ENCODE data around the gene CYP2E1. TPM values are rescaled to one million over a fixed set of nuclear protein-coding genes. Genes with fewer than 3 reads are reported as not detected.
A peak's percentile ranks its signal among the peaks of the same experiment; 100 is the strongest.

Gene CYP2E1
- total and polyA plus RNA-seq, 2 of the 13 experiments (the other 11 are each of a cell fraction or from before 2014, with no cell fraction given) = 0.27 to 0.63 TPM

DNA sequence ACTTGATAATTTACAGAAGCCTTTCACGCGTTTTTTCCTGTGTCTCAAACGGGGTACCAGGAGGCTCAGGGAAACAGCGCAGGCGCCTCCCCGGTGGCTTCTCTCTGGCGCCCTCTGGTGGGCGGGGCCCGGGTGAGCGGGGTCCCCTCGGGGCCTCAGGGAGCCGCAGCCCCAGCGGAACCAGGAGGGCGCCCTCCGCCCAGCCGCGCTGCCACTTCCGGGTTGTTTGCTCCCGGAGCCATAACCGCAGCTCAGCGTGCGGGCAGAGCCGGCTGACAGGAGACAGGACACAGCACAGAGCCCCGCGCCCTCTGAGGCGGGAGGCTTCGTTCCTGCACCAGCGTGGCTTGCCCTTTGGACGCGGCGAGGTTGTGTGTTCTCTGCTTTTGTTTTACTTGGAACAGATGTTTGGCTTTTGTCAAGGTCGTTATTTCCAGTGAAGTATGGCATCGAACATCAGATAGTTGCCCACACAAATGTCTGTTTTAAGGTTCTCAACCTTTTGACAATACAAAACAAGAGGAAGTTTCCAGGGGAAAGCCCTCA is 6.9 kb upstream of the CYP2E1 start (continued):
- TF ChIP-seq ZNF547 (CRISPR knock-in tag; IDR thresholded peaks at IDR 0.05) (peak; percentile 41; the same call in 1 of the 2 replicates), RXRA (CRISPR knock-in tag; IDR thresholded peaks at IDR 0.05) (peak; percentile 75; the same call in 1 of the 2 replicates), EHMT2 (IDR thresholded peaks at IDR 0.05; ENCODE audit: borderline replicate concordance, low read depth, low read length) (0 out of 2 replicates have a peak, but pooled peaks have one; percentile 43), ZNF451 (CRISPR knock-in tag; IDR thresholded peaks at IDR 0.05) (0 out of 2 replicates have a peak, but pooled peaks have one; percentile 32), SP4 (CRISPR knock-in tag; IDR thresholded peaks at IDR 0.05) (peak; percentile 35; the same call in 1 of the 2 replicates), ASH2L (IDR thresholded peaks at IDR 0.05; ENCODE audit: insufficient read length, low read depth, low read length) (peak; percentile 56), CREB1 (IDR thresholded peaks at IDR 0.05) (0 out of 2 replicates have a peak, but pooled peaks have one; percentile 33), CREB1 (CRISPR knock-in tag; IDR thresholded peaks at IDR 0.05) (no peak), ZNF205 (CRISPR knock-in tag; IDR thresholded peaks at IDR 0.05) (0 out of 2 replicates have a peak, but pooled peaks have one; percentile 32), DMAP1 (CRISPR knock-in tag; IDR thresholded peaks at IDR 0.05) (peak; percentile 60; the same call in 1 of the 2 replicates), ZNF430 (CRISPR knock-in tag; IDR thresholded peaks at IDR 0.05) (peak; percentile 72; the same call in 1 of the 2 replicates)
- TF ChIP-seq, protein P1, sequence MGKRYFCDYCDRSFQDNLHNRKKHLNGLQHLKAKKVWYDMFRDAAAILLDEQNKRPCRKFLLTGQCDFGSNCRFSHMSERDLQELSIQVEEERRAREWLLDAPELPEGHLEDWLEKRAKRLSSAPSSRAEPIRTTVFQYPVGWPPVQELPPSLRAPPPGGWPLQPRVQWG (CRISPR knock-in tag; IDR thresholded peaks at IDR 0.05; ENCODE audit: borderline replicate concordance, low read depth) = no peak

DNA sequence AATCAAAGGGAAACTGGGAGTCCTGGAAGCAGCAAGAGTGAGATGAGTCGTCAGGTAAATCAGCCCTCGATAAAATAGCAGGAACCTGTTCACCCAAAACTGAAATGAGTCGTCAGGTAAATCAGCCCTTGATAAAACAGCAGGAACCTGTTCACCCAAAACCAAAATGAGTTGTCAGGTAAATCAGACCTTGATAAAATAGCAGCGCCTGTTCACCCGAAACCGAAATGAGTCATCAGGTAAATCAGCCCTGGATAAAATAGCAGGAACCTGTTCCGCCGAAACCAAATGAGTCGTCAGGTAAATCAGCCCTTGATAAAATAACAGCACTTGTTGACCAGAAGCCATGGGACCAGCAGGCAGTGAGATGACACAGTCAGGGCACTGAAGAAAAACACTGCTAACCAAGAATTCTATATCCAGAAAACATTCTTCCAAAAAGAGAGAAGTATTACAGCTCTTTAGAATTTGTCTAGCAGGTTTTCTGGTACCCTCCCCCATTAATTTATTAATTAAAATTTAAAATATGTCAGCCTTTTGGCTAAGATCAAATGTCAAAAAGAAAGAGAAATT is 3.4 kb upstream of the CYP2E1 start:
- Histone ChIP-seq H3K9ac (ENCODE audit: insufficient read depth, low read depth, low read length) (no peak overlapping the region), H3K36me3 (replicated peaks in 1 of 2; ENCODE audit: control insufficient read depth in 1 of 2, insufficient read depth in 2 of 2, low read length in 2 of 2) (no peaks in the 10 kb centered on the region), H2AFZ (ENCODE audit: low read length) (no peak overlapping the region), H3K27ac (ENCODE audit: extremely low read length, insufficient read depth, low read length) (no peak overlapping the region), H3K4me2 (ENCODE audit: low read depth, low read length) (no peak overlapping the region), H3K27me3 (ENCODE audit: control insufficient read depth in 1 of 2, insufficient read depth in 2 of 2, low read length in 2 of 2) (peaks cover 4 to 33% of the 10 kb centered on the region in 2 experiments), H3K4me3 (replicated peaks in 1 of 3; ENCODE audit: insufficient read depth in 1 of 3, low read depth in 2 of 3, low read length in 3 of 3) (no peak overlapping the region), H4K20me1 (ENCODE audit: insufficient read depth, low read length) (no peaks in the 10 kb centered on the region), H3K79me2 (ENCODE audit: insufficient read depth, low read length) (no peaks in the 10 kb centered on the region), H3K9me3 (ENCODE audit: low read length) (peaks cover 13% of the 10 kb centered on the region), H3K4me1 (ENCODE audit: insufficient read depth, low read length) (peaks cover 22% of the 10 kb centered on the region)
- FAIRE-seq (no peak), ATAC-seq (no peak), DNase-seq (ENCODE audit: low spot score) (no peak)
- intact Hi-C loops (cut with micrococcal nuclease; ENCODE audit: unreplicated experiment) (loop anchor here (5.0 kb wide), 1 partner anchor 46 kb away; no protein-coding TSS in a partner anchor), in situ Hi-C loops (cut with HindIII; ENCODE audit: extremely low pct_ligation_motif_present, low pct_unique_long_range_greater_than_20kb) (no loop called here)
- no TSS peak for BruUV-seq (replicated peaks)
- POLR2A ChIA-PET = no interaction called here
- CTCF ChIA-PET (ENCODE audit: low intra/inter-chr PET ratio, low total read pairs) = no interaction called here
- TF ChIP-seq POLR2AphosphoS5 (IDR thresholded peaks at IDR 0.05; ENCODE audit: low read depth, low read length) (no peak), ZNF451 (CRISPR knock-in tag; IDR thresholded peaks at IDR 0.05) (no peak), ZSCAN22 (CRISPR knock-in tag; IDR thresholded peaks at IDR 0.05) (no peak)
- WGBS (ENCODE audit: low lambda C conversion rate) = 76% methylated on average over 9 of the region's 9 CpGs
